Heart left ventricle (tissue), 13 donors: ENCODE measurements around the gene NDUFA9.

ENCODE experiments used
- POLR2A ChIP-seq, 2 donors: fragments of 450-650 bp; IDR thresholded peaks; one replicate each; pipeline ENCODE4 v1.6.1; 2017; ENCODE audit warnings: antibody characterized with exemption in 2 of 2, mild to moderate bottlenecking in 2 of 2, moderate library complexity in 2 of 2
- TF ChIP-seq, protein P1 (sequence below), 12 donors: fragments of 200-600 bp; sonication (generic) in 4 of 12; IDR thresholded peaks; one replicate each; pipeline versions ENCODE4 v1.5.0 to v1.8.0; 2018 to 2022; ENCODE audit warnings: antibody characterized with exemption in 12 of 12, mild to moderate bottlenecking in 5 of 12
- donor health status: ischemic (EF 13 %, LVEDD 7.1; RV severe dilation, severe dysfunction).
- donor health status: DM: no; HTN: yes; CAD: no.
- donor health status: DM: no; HTN: no; CAD: no.
- donor health status: ischemic (EF 25% LVEDD 6.9; RV normal size, moderate dysfunction).
- donor health status: ischemic (EF 25% LVEDD 5.7; RV mildly dilated, moderate dysfunction).
- donor health status: ischemic (EF 35%, LVEDD 5.7; RV mildly dilated, moderate dysfunction).
- donor health status: nonischemic (EF 11% LVEDD 7.7; RV severe dilation, severe dysfunction).
- donor health status: DM: yes; HTN: yes; CAD: no.
- donor health status: PGD.
- donor health status: ischemic (EF 29% LVEDD 5.4; RV normal size, mild dysfunction).
- donor health status: nonischemic (EF 23%, LVEDD 6.1; RV moderate dilation, normal function).

DNA sequence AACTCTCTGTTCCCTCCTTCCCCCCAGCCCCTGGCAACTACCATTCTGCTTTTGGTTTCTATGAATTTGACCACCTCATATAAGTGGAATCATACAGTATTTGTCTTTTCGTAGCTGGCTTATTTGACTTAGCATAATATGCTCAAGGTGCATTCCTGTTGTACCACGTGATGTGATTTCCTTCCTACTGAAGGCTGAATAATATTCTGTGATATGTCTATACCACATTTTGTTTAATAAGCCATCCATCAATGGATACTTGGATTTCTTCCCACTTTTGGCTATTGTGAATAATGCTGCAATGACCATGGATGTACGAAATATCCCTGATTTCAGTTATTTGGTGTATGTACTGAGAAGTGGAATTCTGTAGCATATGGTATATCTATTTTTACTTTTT, 16.3 kb downstream of the NDUFA9 start:
- TF ChIP-seq, protein P1, sequence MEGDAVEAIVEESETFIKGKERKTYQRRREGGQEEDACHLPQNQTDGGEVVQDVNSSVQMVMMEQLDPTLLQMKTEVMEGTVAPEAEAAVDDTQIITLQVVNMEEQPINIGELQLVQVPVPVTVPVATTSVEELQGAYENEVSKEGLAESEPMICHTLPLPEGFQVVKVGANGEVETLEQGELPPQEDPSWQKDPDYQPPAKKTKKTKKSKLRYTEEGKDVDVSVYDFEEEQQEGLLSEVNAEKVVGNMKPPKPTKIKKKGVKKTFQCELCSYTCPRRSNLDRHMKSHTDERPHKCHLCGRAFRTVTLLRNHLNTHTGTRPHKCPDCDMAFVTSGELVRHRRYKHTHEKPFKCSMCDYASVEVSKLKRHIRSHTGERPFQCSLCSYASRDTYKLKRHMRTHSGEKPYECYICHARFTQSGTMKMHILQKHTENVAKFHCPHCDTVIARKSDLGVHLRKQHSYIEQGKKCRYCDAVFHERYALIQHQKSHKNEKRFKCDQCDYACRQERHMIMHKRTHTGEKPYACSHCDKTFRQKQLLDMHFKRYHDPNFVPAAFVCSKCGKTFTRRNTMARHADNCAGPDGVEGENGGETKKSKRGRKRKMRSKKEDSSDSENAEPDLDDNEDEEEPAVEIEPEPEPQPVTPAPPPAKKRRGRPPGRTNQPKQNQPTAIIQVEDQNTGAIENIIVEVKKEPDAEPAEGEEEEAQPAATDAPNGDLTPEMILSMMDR (IDR thresholded peaks at IDR 0.05) = no peak
- TF ChIP-seq POLR2A (IDR thresholded peaks at IDR 0.05) = no peak
